Fibroblast of skin of abdomen (primary cell): ENCODE results near the gene PCBP1.
"Not testable (repeated sequence)": the region's sequence is repeated elsewhere in the genome, so short reads cannot be mapped to it uniquely, and the experiment has no call there.

Source experiments
- DNase-seq: peaks from one replicate; pipeline ENCODE4 v3.0.0-alpha.2; 2013

Gene PCBP1

DNA sequence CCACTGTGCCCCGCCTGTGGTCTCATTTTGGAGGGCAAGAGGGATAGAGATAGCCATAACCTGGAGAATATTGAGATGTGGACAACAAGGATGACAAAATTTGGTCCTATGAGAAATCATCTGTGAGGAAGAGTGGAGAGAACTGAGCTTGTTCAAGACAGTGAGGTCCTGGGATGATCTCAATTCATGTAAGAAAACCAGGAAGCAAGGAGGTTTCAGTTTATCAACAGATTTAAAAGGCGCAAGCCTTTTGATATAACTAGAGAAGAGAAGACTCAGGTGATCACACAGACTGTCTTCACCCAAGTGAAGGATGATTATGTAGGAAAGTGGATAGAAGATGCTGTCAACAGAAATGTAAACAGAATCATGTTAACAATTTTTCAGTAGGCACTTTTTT, 39.1 kb downstream of the PCBP1 start:
- DNase-seq: no peak

DNA sequence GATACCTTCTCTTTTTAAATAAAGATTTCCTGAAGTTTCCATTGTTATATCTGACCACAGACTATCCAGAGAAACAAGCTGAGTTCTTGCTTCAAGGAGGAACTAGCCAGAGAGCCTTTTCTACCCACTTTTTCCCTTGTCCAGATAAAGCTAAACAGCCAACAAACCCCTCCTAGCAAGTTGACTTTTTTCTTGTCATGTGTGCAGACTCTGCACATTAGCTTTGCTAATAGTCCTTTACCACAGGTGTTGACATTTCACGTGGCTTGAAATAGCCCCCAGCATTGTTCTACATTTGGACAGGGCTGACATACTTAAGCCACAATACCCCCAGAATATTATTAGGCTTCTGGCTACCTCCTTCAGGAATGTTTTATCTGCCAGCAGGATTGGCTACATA, 40.7 kb downstream of the PCBP1 start:
- DNase-seq: no peak

GRCh38 chr2:70131344-70132143, 44.3 kb downstream of the PCBP1 start:
- DNase-seq: not testable (repeated sequence)

GRCh38 chr2:70132244-70133126, 45.2 kb downstream of the PCBP1 start:
- peak; percentile 44 for DNase-seq

DNA sequence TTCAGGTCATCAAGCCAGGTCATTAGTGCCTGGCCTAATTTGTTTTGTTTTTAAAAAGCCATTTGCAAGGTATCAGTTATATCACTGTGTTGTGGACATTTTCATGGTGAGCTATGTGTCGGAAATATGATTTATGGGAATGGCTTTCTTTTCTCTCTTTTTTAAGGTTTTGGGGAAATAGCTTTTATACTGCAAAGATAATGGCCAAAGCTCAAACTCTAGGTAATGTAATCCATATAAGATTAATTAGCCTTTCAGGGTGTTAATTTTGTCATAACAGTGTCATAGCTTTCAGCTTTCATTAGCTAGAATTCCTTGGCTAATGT, 45.8 kb downstream of the PCBP1 start:
- DNase-seq: no peak

GRCh38 chr2:70133491-70134322, 46.4 kb downstream of the PCBP1 start:
- DNase-seq: no peak

DNA sequence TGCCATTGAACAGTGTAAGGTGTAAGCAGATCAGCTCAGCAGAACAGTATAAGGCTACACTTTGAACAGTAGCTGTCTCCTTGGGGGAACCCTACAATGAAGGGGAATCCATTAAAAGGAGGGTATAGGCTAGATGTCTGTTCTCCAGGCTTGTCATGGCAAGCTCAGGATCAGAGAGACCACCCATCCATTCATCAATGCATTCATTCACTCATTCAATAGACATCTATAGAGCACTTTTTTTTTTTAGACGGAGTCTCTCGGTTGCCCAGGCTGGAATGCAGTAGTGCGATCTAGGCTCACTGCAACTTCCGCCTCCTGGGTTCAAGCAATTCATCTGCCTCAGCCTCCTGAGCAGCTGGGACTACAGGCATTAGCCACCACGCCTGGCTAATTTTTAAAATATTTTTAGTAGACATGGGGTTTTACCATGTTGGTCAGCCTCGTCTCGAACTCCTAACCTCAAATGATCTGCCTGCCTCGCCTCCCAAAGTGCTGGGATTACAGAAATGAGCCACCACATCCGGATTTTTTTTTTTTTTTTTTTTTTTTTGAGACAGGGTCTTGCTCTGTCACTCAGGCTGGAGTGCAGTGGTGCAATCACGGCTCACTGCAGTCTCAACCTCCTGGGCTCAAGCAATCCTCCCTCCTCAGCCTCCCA, 47.2 kb downstream of the PCBP1 start:
- DNase-seq: not testable (repeated sequence)
